Activated T-cell treated with anti-CD3 and anti-CD28 coated beads, Interleukin-2, amount 50 U/mL, for 72 hours (primary cell): ENCODE measurements around the gene EMP2. TPM values are rescaled to one million over a fixed set of nuclear protein-coding genes. Genes with fewer than 3 reads are reported as not detected.

Experiments used
- ATAC-seq, 2 donors: fragments of 150-1000 bp; cut with Tn5 transposase; replicated peaks in 1 of 2; 2 replicates each; pipeline ENCODE4 v1.10.0; 2021; ENCODE audit warnings: moderate library complexity in 2 of 2, mild to moderate bottlenecking in 1 of 2
- DNase-seq, 2 donors: peaks; one replicate each; pipeline ENCODE4 v3.0.0; 2021 to 2022; ENCODE audit warnings: mixed read lengths in 1 of 2
- H3K27ac Mint-ChIP-seq: one replicate; pipeline ENCODE4 v1.8.0; 2022; ENCODE audit warnings: mild to moderate bottlenecking, moderate library complexity, mixed read lengths
- H3K27me3 Mint-ChIP-seq: one replicate; pipeline ENCODE4 v1.8.0; 2022; ENCODE audit warnings: low read depth, mixed read lengths
- H3K36me3 Mint-ChIP-seq, 2 donors: one replicate each; pipeline ENCODE4 v1.8.0; 2022; ENCODE audit warnings: mixed read lengths in 2 of 2, mild to moderate bottlenecking in 1 of 2; ENCODE audit not compliant: insufficient read depth in 2 of 2
- H3K4me1 Mint-ChIP-seq: one replicate; pipeline ENCODE4 v1.8.0; 2022; ENCODE audit warnings: low read depth, mixed read lengths
- H3K4me3 Mint-ChIP-seq, 2 donors: one replicate each; pipeline ENCODE4 v1.8.0; 2022; ENCODE audit warnings: mild to moderate bottlenecking in 2 of 2, mixed read lengths in 2 of 2, moderate library complexity in 2 of 2
- H3K9me3 Mint-ChIP-seq, 2 donors: one replicate each; pipeline ENCODE4 v1.8.0; 2022; ENCODE audit warnings: mixed read lengths in 2 of 2
- total RNA-seq, 2 donors: library from RNA; stranded (reverse); gene quantifications; one replicate each; pipeline ENCODE4 v1.2.3, GENCODE V29; 2022

EMP2 gene
- total RNA-seq, 2 donors from 2014 or later, result 0.07 TPM; not detected in 1

DNA sequence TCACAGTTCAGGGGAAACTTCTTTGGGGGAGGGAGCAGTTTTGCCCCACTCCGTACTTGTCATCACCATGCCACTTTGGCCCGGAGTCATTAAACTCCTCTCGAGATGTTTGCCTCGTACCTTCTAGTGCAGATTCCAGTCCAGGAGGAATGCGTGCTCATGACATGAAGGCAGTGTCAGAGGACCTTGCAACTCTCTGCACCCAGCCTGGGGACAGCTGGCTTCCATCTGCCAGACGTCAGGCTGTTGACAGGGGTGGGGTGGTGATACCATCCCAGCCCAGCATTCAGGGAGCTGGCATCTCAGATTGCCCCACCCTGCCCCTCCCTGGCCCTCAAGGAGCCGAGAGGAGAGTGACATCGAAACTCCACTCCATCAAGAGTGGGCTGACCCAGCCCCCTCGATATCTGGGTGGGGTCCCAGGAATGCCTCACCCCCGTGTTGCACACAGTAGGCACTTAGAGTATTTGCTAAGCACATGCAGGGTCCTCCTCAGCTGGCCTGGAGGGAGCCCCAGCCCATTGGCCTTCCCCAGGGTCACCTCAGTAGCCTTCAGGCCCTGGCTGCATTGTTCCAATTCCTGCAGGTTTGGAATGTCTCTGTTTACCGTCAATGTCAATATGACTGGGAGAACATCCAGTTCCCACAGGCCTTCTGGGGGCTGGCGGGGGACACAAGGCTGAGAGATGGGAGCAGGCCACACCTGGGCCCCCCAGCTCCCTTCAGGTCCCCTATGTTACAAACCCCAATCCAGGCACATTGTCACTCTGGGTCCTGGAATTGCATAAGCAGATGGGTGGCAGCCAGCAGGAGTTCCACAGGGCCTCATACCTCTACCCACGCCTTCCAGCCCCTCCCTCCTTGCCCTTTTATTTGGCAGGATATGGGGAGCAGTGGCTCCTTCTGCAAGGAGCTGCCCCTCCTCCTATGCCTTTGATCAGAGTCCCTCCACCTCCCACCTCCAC lies 21.3 kb upstream of the EMP2 start:
- H3K27ac Mint-ChIP-seq, result no peak overlapping the region
- ATAC-seq, result no peak
- H3K36me3 Mint-ChIP-seq, result no peaks in the 10 kb centered on the region
- H3K4me1 Mint-ChIP-seq, result peaks cover 4% of the 10 kb centered on the region
- no peak overlapping the region for H3K4me3 Mint-ChIP-seq
- DNase-seq, result no peak
- peaks cover 17% of the 10 kb centered on the region for H3K27me3 Mint-ChIP-seq
- H3K9me3 Mint-ChIP-seq, result no peaks in the 10 kb centered on the region

DNA sequence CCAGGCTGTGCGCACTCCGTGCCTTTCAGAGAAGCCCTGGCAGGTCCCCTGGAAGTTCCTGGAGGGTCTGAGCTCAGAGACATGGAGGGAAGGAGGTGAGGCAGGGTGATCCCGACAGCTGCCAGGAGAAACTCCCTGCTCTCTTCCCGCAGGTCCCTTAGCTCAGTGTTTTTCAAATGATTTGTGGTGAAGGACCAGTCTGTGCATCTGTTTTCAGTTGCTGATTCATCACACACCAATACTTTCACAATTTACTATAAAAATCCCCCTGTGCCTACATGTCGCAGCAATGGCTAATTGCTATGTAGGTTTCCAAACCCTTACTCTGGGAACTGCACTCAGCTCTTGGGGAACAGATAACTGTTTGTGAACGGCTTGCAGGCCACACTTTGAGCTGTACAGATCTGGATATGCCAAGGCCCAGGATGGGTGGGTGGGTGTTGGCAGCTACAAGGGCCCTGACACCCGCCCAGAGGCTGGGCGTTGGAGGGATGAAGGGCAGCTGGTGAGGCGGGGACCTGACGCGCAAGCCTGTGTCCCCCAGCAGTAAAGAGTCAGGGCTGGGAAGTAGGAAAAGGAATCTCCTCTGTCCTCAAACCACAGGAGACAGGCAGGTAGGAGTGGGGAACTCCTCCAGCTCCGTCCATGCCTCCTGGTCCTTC lies 20.5 kb upstream of the EMP2 start:
- no peaks in the 10 kb centered on the region for H3K9me3 Mint-ChIP-seq
- DNase-seq (no peak), ATAC-seq (peak; percentile 34 to 57)
- H3K27ac Mint-ChIP-seq, result no peak overlapping the region
- no peak overlapping the region for H3K4me3 Mint-ChIP-seq
- H3K27me3 Mint-ChIP-seq, result peaks cover 11% of the 10 kb centered on the region
- no peaks in the 10 kb centered on the region for H3K36me3 Mint-ChIP-seq
- peaks cover 4% of the 10 kb centered on the region for H3K4me1 Mint-ChIP-seq

DNA sequence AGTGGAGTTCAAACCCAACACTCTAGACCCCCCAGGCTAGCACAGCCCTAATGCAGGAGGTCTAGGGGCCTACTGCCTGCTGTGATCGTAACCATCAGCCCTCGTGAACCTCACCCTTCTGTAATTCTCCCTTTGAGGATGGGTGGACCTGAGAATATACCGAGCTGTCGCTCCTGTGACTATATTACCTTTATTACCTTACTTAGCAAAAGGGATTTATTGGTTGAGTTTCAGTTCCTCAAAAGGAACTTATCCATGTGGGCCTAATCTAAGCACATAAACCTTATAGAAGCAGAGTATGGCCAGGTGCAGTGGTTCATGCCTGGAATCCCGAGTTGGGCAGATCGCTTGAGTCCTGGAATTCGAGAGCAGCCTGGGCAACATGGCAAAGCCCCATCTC lies 19.2 kb upstream of the EMP2 start:
- no peak for DNase-seq
- H3K9me3 Mint-ChIP-seq, result no peaks in the 10 kb centered on the region
- peaks cover 4% of the 10 kb centered on the region for H3K4me1 Mint-ChIP-seq
- H3K27ac Mint-ChIP-seq, result no peak overlapping the region
- peaks cover 11% of the 10 kb centered on the region for H3K27me3 Mint-ChIP-seq
- no peak for ATAC-seq
- H3K36me3 Mint-ChIP-seq, result no peaks in the 10 kb centered on the region
- no peak overlapping the region for H3K4me3 Mint-ChIP-seq

DNA sequence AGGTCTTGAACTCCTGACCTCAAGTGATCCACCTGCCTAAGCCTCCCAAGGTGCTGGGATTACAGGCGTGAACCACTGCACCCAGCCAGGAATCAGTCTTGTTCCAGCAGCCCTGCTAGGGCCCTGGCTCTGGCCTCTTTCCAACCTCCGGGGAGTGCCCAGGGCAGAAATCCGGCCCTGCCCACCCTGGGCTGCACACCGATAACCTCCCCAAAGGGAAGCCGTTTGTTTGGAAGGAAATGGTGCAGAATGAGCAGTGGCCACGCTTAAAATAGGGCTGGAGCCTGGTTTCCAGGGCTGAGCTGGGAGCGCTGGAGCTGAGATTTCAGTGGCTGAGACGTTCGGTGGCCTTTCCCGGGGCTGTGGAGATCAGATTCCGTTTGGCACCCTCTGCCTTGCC lies 17.8 kb upstream of the EMP2 start:
- DNase-seq, result no peak
- Mint-ChIP-seq H3K4me3 (no peak overlapping the region), H3K9me3 (no peaks in the 10 kb centered on the region), H3K27me3 (peaks cover 11% of the 10 kb centered on the region), H3K4me1 (peaks cover 4% of the 10 kb centered on the region), H3K36me3 (no peaks in the 10 kb centered on the region), H3K27ac (no peak overlapping the region)
- ATAC-seq, result no peak

DNA sequence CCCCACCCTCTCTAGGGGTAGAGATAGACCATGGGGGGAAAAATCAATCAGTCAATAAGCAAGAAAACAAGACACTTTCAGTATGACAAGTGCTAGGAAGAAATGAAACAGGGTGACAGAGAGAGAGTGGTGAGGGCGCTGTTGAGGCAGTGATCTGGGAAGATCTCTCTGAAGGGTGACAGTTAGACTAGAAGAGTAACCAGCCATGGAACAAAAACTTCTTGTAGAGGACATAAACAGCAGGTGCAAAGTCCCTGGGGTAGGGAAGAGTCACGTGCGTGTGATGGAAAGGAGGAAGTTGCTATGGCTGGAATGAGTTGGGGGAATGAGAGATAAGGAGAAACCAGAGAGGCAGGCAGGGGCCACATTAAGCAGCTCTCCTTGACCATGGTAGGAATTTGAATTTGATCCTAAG lies 16.8 kb upstream of the EMP2 start:
- Mint-ChIP-seq H3K27ac (no peak overlapping the region), H3K36me3 (no peaks in the 10 kb centered on the region), H3K4me3 (no peak overlapping the region), H3K9me3 (no peaks in the 10 kb centered on the region), H3K27me3 (peaks cover 11% of the 10 kb centered on the region), H3K4me1 (peaks cover 4% of the 10 kb centered on the region)
- ATAC-seq (peak; percentile 61 to 74), DNase-seq (peak in 1 of 2 donors; percentile 12)

DNA sequence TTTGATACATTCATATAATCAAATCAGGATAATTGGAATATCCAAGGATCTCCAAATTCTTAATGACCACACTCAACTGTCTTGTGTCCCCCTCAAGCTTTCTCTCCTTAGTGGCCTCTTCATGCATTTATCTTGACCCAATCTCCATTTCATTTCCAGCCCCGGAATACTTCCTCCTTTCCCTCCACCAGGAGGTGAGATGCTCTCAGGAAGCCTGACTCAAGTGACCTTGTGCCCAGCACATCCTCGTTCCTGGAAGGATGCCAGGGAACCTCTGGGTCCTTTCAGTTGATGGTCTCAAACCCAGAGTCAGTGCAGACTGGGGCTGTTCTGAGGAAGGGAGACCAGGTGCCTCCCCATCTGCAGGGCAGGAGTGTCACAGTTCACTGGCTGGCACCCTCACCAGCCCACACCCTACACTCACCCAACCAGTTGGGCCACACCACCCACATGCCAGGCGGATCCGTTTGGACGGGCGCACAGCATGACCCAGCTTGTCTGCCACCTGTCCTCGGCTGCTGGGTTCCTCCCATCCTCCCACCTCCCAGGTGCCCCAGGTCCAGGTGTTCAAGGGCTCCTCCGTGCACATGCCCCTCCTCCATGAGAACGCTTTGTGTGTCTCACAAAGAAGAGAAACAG lies 14.0 kb upstream of the EMP2 start:
- ATAC-seq (no peak), DNase-seq (no peak)
- Mint-ChIP-seq H3K4me3 (no peak overlapping the region), H3K4me1 (no peaks in the 10 kb centered on the region), H3K27me3 (peaks cover 11% of the 10 kb centered on the region), H3K27ac (no peak overlapping the region), H3K9me3 (no peaks in the 10 kb centered on the region), H3K36me3 (no peaks in the 10 kb centered on the region)

DNA sequence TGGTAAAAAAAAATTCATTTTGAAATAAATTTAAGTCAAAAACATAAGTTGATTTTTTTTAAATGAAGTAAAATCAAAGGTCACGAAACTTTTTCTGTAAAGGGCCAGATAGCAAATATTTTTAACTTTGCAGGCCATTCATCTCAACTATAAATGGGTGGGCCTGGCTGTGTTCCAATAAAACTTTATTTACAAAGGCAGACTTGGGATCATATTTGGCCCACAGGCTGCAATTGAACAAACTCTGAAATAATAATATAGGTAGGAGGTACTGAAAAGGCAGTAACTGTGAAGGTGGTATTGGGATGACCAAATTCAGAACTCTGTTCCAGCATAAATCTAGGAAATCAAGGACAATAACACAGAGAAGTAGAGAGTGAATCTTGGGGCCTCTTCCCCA lies 12.2 kb upstream of the EMP2 start:
- Mint-ChIP-seq H3K27ac (no peak overlapping the region), H3K4me1 (no peaks in the 10 kb centered on the region), H3K4me3 (no peak overlapping the region), H3K9me3 (no peaks in the 10 kb centered on the region), H3K27me3 (peaks cover 17% of the 10 kb centered on the region), H3K36me3 (no peaks in the 10 kb centered on the region)
- DNase-seq, result no peak
- ATAC-seq, result no peak

DNA sequence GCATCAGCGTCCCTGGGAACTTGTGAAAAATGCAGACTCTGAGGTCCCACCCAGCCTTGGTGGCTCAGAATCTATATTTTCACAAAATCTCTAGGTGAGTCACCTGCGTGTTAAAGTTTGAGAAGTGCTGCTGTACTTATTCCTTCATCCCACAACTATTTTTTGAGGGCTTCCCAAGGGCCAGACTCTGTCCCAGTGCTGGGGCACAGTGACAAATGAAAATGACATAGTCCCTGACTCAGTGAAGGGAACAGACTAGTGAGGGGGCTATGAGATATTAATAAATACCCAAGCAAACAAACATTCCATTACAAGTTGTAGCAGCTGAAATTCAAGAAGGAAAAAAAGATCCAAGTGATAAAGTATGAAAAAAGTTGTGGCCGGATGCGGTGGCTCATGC lies 9.9 kb upstream of the EMP2 start:
- no peak overlapping the region for H3K27ac Mint-ChIP-seq
- no peak overlapping the region for H3K4me3 Mint-ChIP-seq
- no peaks in the 10 kb centered on the region for H3K36me3 Mint-ChIP-seq
- ATAC-seq (no peak), DNase-seq (no peak)
- H3K27me3 Mint-ChIP-seq, result peaks cover 8% of the 10 kb centered on the region
- H3K4me1 Mint-ChIP-seq, result no peaks in the 10 kb centered on the region
- H3K9me3 Mint-ChIP-seq, result no peaks in the 10 kb centered on the region

DNA sequence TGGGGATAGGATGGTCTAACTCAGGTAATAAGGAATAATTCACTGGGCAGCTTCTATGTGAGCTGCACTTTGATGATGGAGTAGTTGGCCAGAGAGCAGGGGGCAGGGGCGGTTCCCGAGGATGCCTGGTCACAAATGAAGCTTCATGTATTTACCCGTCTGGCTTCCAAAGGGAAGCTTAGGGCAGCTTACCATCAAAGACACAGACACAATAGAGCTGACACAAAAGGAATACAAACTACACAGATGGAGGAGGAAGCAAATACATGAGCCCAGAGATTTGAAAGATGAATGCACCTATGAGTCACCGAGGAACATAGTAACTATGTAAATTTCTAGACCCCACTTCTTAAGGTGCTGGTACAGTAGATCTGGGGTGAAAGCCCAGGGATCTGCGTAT lies 8.7 kb upstream of the EMP2 start:
- ATAC-seq (no peak), DNase-seq (no peak)
- H3K27me3 Mint-ChIP-seq, result peaks cover 8% of the 10 kb centered on the region
- no peak overlapping the region for H3K27ac Mint-ChIP-seq
- H3K4me1 Mint-ChIP-seq, result no peaks in the 10 kb centered on the region
- no peaks in the 10 kb centered on the region for H3K36me3 Mint-ChIP-seq
- no peaks in the 10 kb centered on the region for H3K9me3 Mint-ChIP-seq
- no peak overlapping the region for H3K4me3 Mint-ChIP-seq

DNA sequence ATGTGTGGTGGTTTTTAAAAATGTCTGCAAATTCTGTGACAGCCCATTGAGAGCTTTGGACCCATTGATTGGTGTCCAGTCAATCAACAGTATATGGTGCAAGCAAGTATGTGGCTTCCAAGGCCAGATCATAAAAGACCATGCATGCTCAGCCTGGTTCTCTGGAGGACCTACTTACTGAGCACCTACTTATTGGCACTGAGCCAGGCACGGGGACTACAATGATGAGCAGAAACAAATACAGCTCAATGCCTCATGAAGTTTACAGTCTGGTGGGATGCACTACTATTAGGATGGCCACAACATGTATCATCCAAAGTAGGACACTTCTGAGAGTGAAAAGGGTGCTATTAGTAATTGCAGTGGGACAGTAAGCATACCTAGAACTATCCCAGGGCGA lies 7.2 kb upstream of the EMP2 start:
- no peaks in the 10 kb centered on the region for H3K36me3 Mint-ChIP-seq
- DNase-seq (no peak), ATAC-seq (no peak)
- H3K4me1 Mint-ChIP-seq, result no peaks in the 10 kb centered on the region
- H3K27ac Mint-ChIP-seq, result no peak overlapping the region
- peaks cover 22% of the 10 kb centered on the region for H3K27me3 Mint-ChIP-seq
- H3K9me3 Mint-ChIP-seq, result no peaks in the 10 kb centered on the region
- no peak overlapping the region for H3K4me3 Mint-ChIP-seq

DNA sequence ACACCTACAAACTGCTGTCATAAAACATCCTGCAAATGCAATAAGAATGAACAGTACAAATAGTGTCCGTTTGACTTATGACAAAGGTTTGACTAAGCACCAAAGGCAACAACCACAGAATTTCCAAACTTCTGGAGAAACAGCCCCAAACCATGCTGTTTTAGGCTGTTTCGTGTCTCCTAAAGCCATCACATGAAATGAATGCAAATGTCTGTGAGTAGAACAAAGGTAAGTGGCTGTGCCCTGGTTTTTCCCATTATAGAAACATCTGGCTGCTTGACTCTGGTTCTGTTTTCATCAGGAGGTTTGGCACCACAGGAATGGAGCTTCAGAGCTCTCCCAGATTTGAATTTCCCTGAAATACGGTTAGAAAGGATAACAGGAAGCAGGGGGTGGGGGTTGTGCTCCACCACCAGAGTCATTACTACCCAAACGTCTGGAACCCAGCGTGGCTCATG lies 4.6 kb upstream of the EMP2 start:
- no peak for DNase-seq

DNA sequence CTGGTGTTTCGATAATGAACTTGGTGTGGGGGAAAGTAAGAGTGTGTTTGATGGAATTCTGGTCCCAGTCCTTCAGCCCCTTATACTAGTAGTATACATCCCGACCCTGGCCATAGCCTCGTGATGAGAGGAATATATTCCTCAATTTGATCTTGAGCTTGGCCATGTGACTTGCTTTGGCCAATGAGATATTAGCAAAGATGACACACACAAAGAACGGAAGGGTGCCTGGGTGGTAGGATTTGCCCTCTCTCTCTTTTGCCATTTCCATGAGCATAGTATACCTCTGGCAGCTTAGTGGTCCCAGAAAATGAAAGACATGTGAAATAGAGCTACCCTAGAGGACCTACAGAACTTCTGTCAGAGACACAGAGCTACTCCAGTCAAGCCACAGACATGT lies 2.9 kb upstream of the EMP2 start:
- no peaks in the 10 kb centered on the region for H3K36me3 Mint-ChIP-seq
- peaks cover 54% of the 10 kb centered on the region for H3K27me3 Mint-ChIP-seq
- no peak overlapping the region for H3K27ac Mint-ChIP-seq
- H3K4me3 Mint-ChIP-seq, result no peak overlapping the region
- ATAC-seq, result no peak
- no peaks in the 10 kb centered on the region for H3K4me1 Mint-ChIP-seq
- H3K9me3 Mint-ChIP-seq, result no peaks in the 10 kb centered on the region
- DNase-seq, result no peak

More for the DNA sequence above, 4.6 kb upstream of the EMP2 start:
- Mint-ChIP-seq H3K4me3 (no peak overlapping the region), H3K4me1 (no peaks in the 10 kb centered on the region), H3K9me3 (no peaks in the 10 kb centered on the region), H3K27ac (no peak overlapping the region), H3K36me3 (no peaks in the 10 kb centered on the region), H3K27me3 (peaks cover 40% of the 10 kb centered on the region)
- no peak for ATAC-seq

DNA sequence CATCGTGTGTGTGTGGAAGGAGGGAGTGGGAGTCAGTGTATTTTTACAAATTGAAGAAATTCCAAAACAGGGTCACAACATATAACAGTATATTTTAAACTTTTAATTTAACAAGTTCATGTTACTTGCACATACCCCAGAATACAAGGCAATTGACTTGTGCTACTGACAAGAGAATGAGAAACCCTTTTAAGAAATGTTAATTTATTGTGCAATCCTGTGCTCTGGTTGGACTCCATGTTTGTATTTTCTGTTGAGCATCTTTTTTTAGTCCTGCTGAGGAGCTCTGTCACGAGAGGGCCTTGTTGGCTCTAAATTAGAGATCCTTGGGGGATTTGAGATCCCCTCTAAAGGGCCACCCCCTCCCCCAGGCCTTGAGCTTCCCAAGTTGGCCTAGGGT lies 1.1 kb upstream of the EMP2 start:
- no peak for DNase-seq
- Mint-ChIP-seq H3K4me1 (no peaks in the 10 kb centered on the region), H3K27ac (no peak overlapping the region), H3K36me3 (no peaks in the 10 kb centered on the region), H3K27me3 (peaks cover 47% of the 10 kb centered on the region), H3K9me3 (no peaks in the 10 kb centered on the region), H3K4me3 (no peak overlapping the region)
- ATAC-seq, result no peak
